GM18511 (cell line): Measurements from ENCODE around the gene ANKRD13B.

Experiments used
- ATAC-seq: cut with Tn5 transposase; IDR thresholded peaks from one replicate; pipeline ENCODE4 v1.9.1; 2021; ENCODE audit warnings: mild to moderate bottlenecking, moderate library complexity; ENCODE audit not compliant: unreplicated experiment

ANKRD13B gene

DNA sequence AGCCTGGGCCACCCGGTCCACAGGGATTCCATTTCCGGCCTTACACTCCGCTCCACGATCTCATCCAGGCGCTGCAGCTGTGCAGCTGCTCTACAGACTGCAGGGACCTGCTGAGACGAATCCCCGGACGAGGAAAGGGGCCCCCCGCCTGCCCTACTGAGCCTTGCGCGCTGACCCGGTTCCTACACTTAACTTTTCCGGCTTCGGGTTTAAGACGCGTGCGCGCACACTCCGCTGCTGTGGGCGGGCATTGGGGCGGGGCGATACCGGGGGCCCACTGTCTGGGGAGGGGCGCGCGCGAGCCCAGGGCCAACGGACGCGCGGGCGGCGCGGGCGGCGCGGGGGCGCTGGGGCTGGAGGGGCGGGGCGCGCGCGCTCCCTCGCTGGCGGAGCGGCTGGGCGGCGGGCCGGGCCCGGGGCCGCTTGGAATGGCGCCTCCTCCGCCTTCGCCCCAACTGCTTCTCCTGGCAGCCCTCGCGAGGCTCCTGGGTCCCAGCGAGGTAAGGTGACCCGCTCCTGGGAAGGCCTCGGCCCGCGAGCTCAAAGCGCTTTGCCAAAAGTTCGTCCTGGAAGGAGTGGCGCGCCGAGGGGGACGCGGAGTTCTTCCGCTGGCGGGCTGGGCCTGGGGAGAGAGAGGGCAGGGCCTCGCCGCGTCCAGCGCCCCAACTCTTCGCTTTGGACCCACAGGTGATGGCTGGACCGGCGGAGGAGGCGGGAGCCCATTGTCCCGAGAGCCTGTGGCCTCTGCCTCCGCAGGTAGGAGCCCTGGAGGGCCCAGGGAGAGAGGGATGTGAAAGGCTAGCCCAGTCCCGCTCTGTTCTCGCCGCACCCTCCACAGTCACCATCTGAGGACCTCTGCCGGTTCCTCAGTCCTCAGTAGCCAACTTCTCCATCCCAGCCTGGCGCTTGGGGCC, 24.3 kb upstream of the ANKRD13B start, which contains the start of gene TP53I13:
Gene TP53I13, plus strand, starts transcription at position 371 of the 914 bp plus-strand sequence. Its CDS starts 58 bp downstream, at position 429.
- peak; percentile 60 for ATAC-seq

DNA sequence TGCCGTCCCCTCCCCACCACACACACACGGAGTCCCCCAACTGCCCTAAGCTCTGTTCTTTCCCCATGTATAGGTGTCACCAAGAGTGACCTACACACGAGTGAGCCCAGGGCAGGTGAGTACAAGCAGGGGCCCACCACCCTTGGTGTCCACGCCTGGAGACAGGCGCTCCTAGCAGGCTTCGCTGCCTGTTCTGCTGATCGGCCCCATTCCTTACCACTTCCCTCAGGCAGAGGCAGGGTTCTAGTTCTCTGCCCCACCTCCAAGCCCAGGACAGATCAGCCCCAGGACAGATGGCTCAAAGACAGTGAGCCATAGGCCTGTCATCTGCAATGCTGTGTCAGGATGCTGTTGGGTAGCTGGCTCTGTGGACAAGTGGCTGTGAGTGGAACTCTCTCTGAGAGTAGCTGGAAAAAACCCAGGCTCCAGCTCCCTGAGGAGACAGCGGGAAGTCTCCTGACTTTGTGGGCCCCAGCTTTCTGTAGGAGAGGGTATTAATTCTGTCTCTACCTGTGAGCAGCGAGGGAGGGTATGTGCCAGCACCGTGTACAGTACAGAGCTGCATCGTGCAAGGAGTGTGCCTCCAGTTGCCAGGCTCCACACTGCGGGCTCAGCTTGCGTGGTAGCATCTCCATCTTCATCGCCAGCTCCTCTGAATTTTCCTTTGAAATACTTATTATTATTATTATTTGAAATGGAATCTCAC, 23.5 kb upstream of the ANKRD13B start:
- ATAC-seq = no peak

DNA sequence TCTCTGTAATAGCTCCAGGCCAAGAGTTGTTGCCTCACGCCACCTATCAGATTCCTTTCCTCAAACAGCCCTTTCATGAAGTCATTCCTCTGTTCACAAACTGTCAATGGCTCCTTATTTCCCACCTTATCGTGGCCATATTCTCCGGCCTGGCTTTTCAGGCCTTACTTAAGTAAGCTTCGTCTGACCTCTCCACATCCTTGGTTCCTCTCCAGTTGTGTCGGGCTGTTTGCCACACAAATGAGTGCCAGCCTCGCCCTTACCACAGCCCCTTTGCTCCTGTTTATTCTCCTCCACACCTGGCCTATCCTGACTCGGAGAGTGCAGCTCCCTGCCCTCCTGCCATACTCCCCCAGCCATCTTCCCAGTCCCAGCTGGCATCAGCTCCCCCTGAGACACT, 22.4 kb upstream of the ANKRD13B start:
- no peak for ATAC-seq

DNA sequence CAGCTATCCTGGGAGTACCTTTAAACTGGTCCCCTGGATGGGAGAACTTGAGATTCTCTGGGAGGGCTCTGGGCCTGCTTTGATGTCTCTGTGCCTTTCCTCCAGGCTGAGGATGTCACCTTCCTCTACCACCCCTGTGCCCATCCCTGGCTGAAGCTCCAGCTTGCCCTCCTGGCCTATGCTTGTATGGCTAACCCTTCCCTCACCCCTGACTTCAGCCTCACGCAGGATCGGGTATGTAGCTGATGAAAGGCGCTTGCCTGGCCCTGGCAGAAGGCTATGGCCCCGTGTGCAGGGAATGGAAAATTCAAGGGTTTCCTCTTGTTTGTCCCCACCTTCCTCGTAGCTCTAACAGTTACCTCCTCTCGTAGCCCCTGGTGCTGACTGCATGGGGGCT, 21.4 kb upstream of the ANKRD13B start:
- no peak for ATAC-seq

DNA sequence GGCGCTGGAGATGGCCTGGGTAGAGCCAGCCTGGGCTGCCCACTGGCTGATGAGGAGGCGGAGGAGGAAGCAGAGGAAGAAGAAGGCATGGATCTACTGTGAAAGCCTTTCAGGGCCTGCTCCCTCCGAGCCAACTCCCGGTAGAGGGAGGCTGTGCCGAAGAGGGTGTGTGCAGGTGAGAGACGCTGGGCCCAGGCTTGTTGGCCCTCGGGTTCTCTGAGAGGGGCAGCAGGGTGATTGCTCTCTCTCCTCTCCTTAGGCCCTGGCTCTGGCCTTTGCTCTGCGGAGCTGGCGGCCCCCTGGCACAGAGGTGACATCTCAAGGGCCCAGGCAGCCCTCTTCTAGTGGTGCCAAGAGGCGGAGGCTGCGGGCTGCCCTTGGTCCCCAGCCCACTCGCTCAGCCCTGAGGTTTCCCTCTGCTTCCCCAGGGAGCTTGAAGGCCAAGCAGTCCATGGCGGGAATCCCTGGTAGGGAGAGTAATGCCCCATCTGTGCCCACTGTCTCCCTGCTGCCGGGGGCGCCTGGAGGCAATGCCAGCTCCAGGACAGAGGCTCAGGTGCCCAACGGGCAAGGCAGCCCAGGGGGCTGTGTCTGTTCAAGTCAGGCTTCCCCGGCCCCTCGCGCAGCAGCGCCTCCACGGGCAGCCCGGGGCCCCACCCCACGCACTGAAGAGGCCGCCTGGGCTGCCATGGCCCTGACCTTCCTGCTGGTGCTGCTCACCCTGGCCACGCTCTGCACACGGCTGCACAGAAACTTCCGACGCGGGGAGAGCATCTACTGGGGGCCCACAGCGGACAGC, 20.9 kb upstream of the ANKRD13B start:
- ATAC-seq = no peak

DNA sequence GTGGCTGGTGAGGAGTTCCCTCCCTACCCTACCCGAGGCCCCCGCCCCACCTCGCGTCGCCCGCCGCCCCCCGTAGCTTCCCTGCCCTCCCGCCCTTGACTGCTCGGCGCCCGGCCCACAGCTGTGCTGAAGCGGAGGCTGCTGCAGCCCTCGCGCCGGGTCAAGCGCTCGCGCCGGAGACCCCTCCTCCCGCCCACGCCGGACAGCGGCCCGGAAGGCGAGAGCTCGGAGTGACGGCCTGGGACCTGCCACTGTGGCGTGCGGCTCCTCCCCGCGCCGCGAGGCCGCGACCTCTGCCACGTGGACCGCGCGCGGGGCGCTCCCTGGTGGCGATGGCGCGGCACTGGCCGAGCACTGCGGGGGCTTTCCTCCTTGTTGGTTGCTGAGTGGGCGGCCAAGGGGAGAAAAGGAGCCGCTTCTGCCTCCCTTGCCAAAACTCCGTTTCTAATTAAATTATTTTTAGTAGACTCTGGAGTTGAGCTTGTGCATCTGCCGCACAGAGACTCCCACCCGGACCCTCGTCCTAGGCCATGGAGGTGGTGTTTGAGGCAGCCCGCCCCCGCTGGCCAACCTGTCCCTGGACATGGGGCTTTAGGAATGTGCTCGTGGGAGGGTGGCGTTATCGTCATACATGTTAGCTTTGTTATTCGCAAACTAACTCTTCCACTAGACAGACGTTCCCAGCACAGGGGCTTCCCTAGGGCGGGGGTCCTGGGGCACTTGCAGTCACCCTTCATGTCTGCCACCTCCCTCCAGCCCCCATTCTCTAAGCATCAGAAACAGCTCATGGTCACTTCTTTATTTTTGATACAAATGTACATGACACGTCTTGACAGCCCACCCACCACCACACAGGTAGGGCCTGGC, 20.0 kb upstream of the ANKRD13B start:
- no peak for ATAC-seq

DNA sequence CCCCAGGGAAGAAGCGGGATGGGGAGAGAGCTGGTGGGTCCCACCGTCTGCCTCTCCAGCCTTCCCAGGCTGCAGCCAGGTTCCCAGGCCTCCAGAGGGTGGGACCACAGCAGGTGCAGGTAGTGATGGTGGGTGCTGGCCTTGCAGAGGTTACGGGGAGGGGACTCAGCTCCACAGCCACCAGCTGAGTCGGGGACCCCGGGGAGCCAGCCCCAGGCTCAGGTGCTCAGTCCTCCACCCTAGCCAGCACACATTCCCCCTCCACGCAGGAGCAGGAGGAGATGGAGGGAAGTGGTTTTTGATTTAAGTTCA, 19.4 kb upstream of the ANKRD13B start:
- ATAC-seq = no peak

DNA sequence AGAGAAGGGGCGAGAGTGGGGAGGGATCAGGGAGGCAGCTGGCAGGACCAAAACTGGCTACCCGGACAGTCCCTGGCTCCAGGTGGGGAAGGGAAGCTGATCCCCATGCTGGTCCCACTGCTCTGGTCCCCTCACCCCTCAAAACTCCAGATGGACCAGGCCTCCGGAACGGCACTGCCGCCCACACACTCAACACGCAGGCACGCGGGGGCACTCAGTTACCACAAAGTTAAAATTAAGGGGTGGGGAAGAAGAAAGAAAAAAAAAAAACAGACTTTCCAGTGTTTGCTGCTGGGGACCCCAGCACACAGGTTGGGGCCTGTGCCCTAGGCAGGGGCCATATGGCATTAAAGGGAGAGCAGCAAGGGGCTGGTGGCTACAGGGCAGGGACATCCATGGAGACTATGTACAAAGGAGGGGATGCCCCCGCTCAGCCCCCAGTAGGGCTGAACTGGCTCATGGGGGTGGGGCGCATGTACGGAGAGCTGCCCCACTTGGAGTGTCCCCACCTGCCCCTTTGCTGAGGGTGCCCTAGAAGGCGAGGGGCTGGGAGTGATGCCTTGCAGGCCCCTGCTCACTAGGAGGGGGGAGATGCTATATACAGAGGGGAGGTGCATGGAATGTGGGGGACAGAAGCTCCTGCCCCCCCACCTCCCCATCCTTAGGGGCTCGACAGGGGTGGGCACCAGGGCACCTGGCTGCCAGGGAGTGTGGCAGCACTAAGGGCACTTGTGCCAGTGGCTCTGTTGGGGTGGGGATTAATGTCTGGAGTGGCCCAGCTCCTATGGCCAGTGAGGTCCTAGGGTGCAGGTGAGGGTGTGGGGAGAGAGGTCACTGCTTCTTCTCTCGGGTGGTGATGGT, 18.8 kb upstream of the ANKRD13B start:
- ATAC-seq = no peak

DNA sequence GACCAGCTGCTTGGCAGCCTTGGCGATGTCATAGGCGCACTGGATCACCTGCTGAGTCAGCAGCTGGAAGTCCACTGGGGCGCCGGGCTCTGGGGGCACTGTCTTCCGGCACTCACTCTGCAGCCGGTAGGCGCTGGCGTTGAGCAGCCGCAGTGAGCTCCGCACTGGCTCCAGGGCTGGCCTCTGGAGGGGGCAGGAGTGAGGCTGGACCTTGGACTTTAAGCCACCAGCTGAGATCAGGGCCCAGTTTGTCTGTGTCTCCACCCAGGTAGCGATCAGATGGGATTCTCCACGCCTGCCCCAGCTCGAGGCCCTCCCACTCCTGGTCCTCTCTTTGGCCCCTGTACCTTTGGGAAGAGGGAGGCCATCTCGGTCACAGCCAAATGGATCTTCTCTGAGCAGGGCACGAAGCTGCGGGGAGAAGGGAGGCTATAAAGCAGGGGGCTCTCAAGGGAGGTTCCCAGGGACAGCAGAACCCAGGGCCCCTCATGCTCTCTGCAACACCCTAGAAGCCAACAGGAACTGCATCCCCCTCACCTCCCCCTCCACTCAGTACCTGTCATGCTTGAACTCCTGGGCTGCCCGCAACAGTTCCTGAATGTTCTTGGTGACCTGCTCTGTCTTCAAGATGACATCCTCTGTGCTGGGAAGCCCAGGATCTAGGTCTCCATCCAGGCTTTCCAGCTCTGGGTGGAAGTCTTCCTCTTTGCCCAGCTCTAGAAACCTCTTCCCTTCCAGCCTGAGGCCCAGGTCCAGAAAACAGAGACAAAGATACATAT, 18.0 kb upstream of the ANKRD13B start:
- ATAC-seq = no peak

DNA sequence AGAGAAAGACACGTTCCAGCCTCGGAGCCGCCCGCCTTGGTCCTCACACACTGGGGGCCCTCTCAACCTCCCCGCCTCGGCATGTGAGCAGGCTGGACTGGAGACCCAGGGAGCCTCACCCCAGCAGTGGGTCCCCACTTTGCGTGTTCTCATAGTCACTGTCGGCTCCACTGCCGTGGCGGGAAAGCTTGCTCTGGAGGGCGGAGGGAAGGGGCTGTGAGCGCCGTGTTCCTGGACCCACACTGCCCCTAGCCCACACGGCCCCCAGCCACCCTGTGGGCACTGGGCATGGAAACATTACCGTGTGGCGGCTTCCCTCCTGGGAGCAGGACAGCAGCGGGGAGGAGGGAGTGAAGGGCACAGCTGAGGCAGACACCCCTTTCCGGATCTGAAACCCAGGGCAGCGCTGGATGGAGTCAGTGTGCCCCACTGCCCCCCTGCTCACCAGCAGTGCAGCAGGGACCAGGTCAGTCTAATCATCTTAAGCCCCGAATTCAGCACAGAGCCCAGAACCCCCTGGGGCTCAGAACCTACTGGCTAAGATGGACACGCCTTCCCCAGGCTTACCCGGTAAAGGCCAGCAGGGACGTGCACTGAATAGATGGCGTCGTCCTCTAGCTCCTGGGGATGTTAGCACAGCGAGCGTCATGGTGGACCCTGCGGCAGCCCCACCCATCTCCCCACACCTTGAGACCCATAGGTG, 17.3 kb upstream of the ANKRD13B start:
- ATAC-seq = no peak

DNA sequence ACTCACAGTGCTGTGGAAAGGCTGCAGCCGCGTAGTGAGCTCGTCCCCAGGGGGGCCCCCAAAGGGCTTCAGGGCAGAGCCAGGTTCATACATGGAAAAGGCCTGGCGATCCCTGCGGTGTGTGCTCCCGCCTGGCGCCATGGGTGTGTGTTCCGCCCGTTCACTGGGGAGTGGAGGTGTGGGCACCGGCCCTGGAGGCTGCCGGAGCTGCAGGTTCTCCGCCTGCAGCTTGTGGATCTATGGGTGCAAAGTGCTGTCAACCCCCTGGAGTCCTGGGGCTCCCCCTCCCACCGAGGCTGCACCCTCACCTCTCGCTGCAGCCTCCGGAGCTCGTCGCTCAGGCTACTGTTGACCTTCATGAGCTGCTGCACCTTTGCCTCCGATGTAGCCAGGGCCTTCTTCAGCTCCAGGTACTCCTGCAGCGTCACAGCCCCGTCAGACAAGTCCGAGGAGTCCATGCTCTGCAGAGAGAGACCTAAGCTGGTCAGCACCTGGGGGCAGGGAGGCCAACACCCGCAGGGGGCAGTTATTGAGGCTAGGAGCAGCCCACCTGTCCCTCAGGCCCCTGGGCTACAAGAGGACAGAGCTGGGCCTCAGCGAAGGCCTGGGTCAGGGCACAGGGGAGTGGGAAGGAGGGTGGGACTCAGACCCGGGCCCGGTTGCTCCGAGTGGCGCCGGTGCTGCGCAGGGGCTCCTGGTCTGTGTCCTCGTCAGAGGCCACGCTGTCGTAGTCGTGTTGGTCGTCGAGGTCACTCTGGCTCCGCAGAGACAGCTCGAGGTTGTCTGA, 16.5 kb upstream of the ANKRD13B start:
- ATAC-seq = no peak

DNA sequence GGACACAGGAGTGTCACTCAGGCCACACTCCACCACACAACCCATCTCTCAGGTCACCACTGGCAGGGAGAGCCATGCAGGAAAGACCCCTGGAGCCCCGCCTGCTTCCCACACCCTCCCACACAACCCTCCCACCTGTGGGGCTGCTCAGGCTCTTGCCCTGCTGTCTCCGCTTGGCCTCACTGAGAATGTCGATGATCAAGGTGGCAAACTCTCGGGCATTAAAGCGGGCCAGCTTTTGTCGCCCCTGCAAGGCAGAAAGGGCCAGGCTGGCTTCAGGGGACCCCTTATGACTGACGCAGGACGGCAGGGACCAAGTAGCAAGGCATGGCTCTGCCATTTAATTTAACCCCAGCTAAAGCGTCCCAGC, 15.9 kb upstream of the ANKRD13B start:
- no peak for ATAC-seq

DNA sequence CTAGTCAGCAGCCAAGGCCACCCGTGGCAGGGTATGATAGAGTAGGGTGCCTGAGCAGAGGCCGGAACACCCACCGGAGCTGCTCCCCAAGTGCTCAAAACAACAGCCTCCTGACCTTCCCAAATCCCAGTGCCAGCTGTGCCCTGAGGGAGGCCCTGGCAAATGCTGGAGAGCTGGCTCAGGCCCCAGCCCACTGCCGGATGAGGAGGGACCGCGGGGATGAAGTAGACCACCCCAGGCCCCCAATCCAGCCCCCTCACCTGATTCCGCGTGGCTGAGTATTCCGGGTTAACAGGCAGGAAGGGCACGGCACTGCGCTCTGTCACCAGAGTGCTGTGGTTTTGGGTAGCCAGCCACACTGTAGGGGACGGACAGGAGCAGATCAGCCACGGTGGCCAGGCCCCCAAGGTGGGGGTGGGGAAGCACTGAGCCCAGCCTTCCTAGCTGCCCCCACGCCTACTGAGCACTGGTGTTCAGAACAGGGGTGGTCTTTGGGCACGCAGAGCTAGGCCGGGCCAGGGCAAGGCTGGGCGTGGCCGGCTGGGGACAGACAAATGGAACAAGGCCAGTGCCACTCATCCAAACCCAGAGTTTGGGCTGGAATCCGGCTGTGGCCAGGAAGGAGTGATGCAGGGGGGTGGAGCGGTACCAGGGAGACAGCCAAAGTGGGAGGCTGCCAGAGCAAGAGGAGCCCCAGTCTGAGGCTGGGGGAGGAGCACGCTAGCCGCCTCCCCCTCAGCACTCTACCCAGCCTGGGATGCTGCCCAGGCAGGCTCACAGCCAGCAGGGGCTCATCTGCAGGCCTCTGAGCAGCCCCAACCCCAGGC, 15.3 kb upstream of the ANKRD13B start:
- ATAC-seq = no peak

DNA sequence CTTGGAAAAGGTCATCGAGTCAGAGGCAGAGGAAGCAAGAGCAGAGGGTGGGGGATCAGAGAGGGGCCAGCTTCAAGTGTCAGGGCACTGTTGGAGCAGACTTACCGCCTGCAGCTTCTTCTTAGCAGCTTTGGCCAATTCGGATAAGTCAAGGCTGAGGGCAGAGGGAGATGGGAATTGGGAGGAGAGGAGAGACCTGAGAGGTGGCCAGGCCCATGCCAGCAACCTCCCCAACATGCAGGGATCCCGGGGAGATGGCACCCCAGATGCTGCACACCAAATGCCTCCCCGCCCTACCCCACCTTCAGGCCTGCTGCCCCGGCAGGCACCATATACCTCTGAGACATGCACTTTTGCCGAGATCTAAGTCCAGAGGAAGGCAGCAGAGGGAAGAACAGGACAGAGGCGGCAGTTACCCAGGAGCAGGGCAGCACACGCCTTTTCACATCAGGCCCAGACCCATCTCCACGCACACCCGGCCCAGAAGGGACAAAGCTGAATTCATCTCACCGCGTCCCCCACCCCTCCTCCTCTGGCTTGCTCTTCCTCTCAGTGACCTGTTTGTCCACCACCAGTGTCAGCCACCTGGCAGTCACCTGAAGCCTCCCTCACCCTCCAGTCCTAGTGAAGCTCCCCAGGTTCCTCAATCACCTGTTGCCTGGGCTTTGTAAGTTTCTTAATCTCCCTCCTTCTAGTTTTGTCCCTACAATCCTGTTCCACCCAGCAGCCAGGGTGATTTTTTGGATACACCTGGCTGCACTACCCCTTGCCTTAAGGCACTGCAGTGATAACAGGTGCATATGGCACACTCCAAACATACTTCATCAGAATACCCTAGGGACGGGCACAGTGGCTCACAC, 14.1 kb upstream of the ANKRD13B start:
- ATAC-seq = no peak

DNA sequence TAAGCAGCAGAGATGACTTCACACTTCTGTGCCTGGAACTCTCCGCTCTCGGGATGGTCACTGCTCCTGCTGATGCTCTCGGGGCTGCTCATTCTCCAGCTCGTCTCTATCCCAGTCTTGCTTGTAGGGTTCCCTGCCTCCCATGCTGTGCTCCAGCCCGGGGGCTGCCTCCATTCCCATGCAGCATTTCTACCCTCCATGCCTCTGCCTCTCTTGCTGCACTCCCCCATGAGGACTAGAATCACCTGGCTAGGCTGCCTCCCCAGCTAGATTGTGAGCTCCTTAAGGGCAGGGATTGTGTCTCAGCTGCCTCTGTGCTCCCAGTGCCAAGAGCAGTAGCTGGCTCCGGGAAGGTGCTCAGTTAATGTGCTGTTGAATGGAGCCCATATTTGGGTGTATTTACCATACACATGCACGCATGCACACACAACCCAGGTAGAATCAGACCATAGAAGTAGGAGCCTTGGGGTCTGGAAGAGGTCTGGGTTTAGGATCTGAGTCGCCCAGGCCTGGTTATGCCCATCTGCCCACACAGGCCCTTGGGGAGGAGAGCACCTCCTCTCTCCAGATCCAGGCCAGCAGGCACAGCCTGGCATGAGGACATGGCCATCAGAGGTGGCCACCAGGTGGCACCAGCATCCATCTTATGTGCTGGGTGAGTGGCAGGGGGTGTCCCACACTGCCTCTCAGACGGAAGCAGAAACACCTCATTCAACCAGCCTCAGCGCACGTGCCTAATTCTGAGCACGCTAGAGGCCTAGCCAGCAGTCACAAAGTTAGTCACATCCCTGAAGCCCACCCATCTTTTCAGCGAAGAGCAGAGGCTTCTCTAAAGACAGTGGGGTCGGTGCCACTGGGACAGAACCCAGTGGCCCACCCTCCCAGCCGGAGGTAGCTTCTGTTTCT, 12.8 kb upstream of the ANKRD13B start:
- peak; percentile 73 for ATAC-seq
